GM10266 (cell line): ENCODE results near the gene AMMECR1.

Experiments
- DNase-seq: peaks from one replicate; pipeline ENCODE4 v3.0.0; 2012; ENCODE audit errors: extremely low spot score
- CTCF ChIP-seq: IDR thresholded peaks from 2 replicates; pipeline ENCODE4 v1.5.1; 2012; ENCODE audit warnings: mild to moderate bottlenecking, low read depth; ENCODE audit not compliant: control insufficient read depth, insufficient read depth; ENCODE audit errors: missing control alignments

The AMMECR1 gene

DNA sequence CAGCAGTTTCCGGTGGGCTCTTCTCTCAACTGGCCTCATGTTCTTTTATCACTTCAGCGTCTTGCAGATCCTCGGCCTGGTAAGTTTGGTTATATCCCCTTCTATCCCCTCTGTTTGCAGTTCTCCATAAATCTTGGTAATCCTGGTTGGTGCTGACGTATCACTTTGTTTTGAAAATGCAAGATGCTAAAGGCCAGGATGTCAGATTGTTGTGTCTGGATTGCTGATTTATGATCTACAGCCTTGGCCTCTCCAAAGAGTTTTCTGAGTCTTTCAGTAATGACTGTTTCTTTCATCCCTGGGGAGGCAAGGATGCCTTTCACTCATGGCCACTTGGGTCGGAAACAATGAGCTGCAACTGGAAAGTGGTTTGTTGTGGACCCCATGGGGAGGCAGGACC, 146.4 kb downstream of the AMMECR1 start:
- no peak for DNase-seq
- TF ChIP-seq CTCF = no peak

DNA sequence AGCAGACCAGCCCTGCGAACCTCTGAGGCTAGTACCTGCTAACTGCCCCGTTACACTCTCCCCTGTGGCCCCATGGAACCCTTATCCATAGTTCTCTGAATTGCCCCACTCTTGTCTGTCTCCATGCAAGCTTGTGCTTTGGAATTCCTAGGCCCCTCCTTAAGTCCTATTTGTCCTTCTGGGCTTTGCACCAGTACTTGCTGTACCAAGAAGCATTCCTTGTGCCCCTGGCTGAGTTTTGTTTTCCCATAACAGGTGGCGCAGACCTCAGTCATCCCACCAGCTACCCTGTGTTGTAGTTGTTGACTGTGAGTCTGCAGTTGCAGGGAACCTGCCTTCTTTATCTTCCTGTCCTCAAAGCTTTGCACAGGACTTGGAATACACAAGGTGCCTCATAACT, 147.9 kb downstream of the AMMECR1 start:
- no peak for DNase-seq
- TF ChIP-seq CTCF = no peak

GRCh38 chrX:110168585-110168984, 149.3 kb downstream of the AMMECR1 start:
- TF ChIP-seq CTCF = no peak
- no peak for DNase-seq

DNA sequence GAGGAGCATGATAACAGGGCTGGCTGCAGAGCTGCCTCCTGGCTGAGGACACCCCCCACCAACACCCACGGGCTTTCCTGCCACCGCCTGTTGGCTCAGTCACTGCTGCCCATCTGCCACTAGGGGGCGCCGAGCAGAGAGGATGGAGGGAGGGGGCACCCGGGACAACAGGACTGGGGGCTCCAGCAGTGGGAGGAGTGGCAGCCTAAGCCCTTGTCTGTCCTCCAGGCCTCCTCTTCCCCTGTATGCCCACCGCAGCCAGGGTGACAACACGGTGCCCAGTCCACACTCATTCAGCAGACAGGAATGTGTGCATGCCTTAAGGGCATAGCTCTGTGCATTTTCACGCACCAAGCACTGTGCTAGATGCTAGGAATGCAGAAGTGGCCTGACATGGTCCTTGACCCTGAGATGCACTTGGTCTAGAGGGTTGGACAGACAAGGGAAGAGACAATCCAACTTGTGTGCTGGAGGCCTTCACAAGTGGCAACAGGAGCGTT, 149.9 kb downstream of the AMMECR1 start:
- peak; percentile 15 for DNase-seq
- peak; percentile 59 for TF ChIP-seq CTCF

DNA sequence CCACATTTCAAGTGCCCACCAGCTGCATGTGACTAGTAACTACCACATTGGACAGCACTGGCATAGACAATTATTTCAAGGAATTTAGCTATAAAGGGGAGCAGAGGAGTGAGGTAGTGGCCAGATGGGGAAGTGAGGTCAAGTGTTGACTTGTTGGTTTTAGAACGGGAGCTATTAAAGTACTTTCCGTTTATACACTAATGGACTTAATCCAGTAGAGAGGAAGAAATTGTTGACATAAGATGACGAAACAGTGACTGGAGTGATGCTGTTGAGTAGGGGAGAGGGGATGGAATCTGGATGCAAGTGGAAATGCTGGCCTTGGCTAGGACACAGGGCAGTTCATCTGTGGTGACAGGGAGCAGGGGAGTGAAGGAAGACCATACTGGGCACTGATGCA, 154.4 kb downstream of the AMMECR1 start:
- no peak for DNase-seq
- no peak for TF ChIP-seq CTCF

- no peak for TF ChIP-seq CTCF
- DNase-seq = no peak
These were observed 155.0 kb downstream of the AMMECR1 start for GRCh38 chrX:110162867-110163266.

GRCh38 chrX:110162131-110162530, 155.8 kb downstream of the AMMECR1 start:
- DNase-seq = no peak
- TF ChIP-seq CTCF = no peak
